ENCODE results near the gene ARHGEF17.

- TF ChIP-seq EZH2 (IDR thresholded peaks at IDR 0.05): no peak
- TF ChIP-seq CTCF (IDR thresholded peaks at IDR 0.05): no peak
- TF ChIP-seq EZH2phosphoT487 (IDR thresholded peaks at IDR 0.05): no peak
Observed at GRCh38 chr11:73316422-73316821, 8.3 kb downstream of the ARHGEF17 start.

Data from neural progenitor cell (in vitro differentiated cells).